MM.1S (cell line): ENCODE measurements around the gene LRFN2.

Experiments used
- DNase-seq: peaks from one replicate; pipeline ENCODE4 v3.0.0-alpha.2; 2015
- H2AFZ ChIP-seq: fragments of 300-600 bp; sonication (generic); 2 replicates; pipeline ENCODE4 v1.6.0; 2016; ENCODE audit warnings: antibody characterized with exemption, low read length
- H3F3A ChIP-seq: fragments of 300-600 bp; sonication (generic); 2 replicates; pipeline ENCODE4 v1.6.1; 2016; ENCODE audit warnings: mild to moderate bottlenecking, antibody characterized with exemption, low read length, moderate library complexity, mixed read lengths; ENCODE audit not compliant: insufficient read depth
- H3K27ac ChIP-seq: fragments of 300-600 bp; sonication (generic); 2 replicates; pipeline ENCODE4 v1.5.1; 2016; ENCODE audit warnings: mild to moderate bottlenecking, low read length
- H3K27me3 ChIP-seq: fragments of 300-600 bp; sonication (generic); replicated peaks from 2 replicates; pipeline ENCODE4 v1.6.0; 2016; ENCODE audit warnings: low read length; ENCODE audit not compliant: insufficient read depth
- H3K36me3 ChIP-seq: fragments of 300-600 bp; sonication (generic); replicated peaks from 2 replicates; pipeline ENCODE4 v1.6.1; 2016; ENCODE audit warnings: mild to moderate bottlenecking, low read length, mixed read lengths; ENCODE audit not compliant: insufficient read depth
- H3K4me1 ChIP-seq: fragments of 300-600 bp; sonication (generic); 2 replicates; pipeline ENCODE4 v1.6.1; 2016; ENCODE audit warnings: low read length, mixed read lengths
- H3K4me2 ChIP-seq: fragments of 300-600 bp; sonication (generic); 2 replicates; pipeline ENCODE4 v1.6.0; 2016; ENCODE audit warnings: low read depth, low read length
- H3K4me3 ChIP-seq: fragments of 300-600 bp; sonication (generic); 2 replicates; pipeline ENCODE4 v1.5.1; 2016; ENCODE audit warnings: low read length, mixed read lengths
- H3K79me2 ChIP-seq: fragments of 300-600 bp; sonication (generic); 2 replicates; pipeline ENCODE4 v1.6.1; 2016; ENCODE audit warnings: mixed run types, low read length, mixed read lengths
- H3K9ac ChIP-seq: fragments of 300-600 bp; sonication (generic); 2 replicates; pipeline ENCODE4 v1.6.1; 2016; ENCODE audit warnings: low read length, mixed read lengths
- H3K9me2 ChIP-seq: fragments of 300-600 bp; sonication (generic); replicated peaks from 2 replicates; pipeline ENCODE4 v1.6.1; 2016; ENCODE audit warnings: mild to moderate bottlenecking, low read length, mixed read lengths; ENCODE audit not compliant: insufficient read depth
- H3K9me3 ChIP-seq: fragments of 300-600 bp; sonication (generic); replicated peaks from 2 replicates; pipeline ENCODE4 v1.6.1; 2016; ENCODE audit warnings: mild to moderate bottlenecking, low read length, mixed read lengths; ENCODE audit not compliant: insufficient read depth
- H4K20me1 ChIP-seq: fragments of 300-600 bp; sonication (generic); 2 replicates; pipeline ENCODE4 v1.6.1; 2016; ENCODE audit warnings: mild to moderate bottlenecking, low read length, moderate library complexity, mixed read lengths; ENCODE audit not compliant: insufficient read depth
- EZH2 ChIP-seq: fragments of 300-600 bp; sonication (generic); optimal IDR thresholded peaks from 2 replicates; pipeline ENCODE3; 2017; ENCODE audit warnings: low read depth, mild to moderate bottlenecking, antibody characterized with exemption, low read length, mixed read lengths
- EZH2phosphoT487 ChIP-seq: fragments of 300-600 bp; sonication (generic); IDR thresholded peaks from 2 replicates; pipeline ENCODE4 v1.6.1; 2018; ENCODE audit warnings: antibody characterized with exemption, low read length
- TF ChIP-seq, protein P1 (sequence below): fragments of 300-600 bp; sonication (generic); IDR thresholded peaks from 2 replicates; pipeline ENCODE4 v1.5.1; 2016; ENCODE audit warnings: antibody characterized with exemption, low read length, mixed read lengths

Gene LRFN2

GRCh38 chr6:40410821-40411220, 176.3 kb downstream of the LRFN2 start:
- no peaks in the 10 kb centered on the region for H3K36me3 ChIP-seq
- DNase-seq = no peak
- H3K4me2 ChIP-seq = no peak overlapping the region

DNA sequence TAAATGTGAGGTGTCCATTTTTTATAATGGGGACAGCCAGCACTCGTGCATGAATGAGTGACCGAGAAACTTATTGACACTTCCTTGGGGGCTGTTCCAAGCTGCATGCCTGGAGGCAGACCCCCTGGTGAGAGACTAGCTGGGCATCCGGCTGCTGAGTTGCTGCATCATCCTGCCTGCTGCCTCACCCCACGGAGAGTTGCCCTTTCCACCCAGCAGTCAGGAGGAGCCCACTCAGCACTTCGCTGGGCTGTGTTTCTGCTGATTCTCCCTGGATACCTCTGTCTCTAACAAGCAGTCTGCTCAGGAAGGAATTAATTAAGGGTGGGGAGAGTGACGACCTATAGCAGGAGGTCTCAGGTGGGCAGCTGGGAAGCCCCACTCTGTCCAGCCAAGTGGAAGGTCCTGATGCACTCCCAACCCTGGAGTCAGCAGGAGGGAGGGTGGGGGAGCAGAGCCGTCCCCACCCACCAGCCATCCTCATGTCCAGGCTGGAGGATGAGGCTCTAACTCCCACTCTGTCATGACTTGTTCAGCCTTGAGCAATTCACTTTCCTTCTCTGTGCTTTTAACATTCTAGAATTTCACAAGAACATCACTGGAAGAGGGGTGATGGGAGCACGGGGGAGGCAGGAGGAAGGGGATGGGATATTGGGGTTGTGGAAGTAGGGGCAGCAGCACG, 177.3 kb downstream of the LRFN2 start:
- Histone ChIP-seq H3K27ac (no peak overlapping the region), H3K9ac (no peak overlapping the region), H3K4me1 (no peaks in the 10 kb centered on the region), H4K20me1 (no peaks in the 10 kb centered on the region), H3K36me3 (no peaks in the 10 kb centered on the region), H3K9me3 (no peaks in the 10 kb centered on the region), H3K79me2 (no peaks in the 10 kb centered on the region), H2AFZ (no peak overlapping the region), H3K4me3 (no peak overlapping the region), H3F3A (no peaks in the 10 kb centered on the region), H3K27me3 (no peaks in the 10 kb centered on the region), H3K4me2 (no peak overlapping the region), H3K9me2 (no peaks in the 10 kb centered on the region)
- no peak for DNase-seq
- TF ChIP-seq EZH2 = no peak
- no peak for TF ChIP-seq EZH2phosphoT487
- TF ChIP-seq, protein P1, sequence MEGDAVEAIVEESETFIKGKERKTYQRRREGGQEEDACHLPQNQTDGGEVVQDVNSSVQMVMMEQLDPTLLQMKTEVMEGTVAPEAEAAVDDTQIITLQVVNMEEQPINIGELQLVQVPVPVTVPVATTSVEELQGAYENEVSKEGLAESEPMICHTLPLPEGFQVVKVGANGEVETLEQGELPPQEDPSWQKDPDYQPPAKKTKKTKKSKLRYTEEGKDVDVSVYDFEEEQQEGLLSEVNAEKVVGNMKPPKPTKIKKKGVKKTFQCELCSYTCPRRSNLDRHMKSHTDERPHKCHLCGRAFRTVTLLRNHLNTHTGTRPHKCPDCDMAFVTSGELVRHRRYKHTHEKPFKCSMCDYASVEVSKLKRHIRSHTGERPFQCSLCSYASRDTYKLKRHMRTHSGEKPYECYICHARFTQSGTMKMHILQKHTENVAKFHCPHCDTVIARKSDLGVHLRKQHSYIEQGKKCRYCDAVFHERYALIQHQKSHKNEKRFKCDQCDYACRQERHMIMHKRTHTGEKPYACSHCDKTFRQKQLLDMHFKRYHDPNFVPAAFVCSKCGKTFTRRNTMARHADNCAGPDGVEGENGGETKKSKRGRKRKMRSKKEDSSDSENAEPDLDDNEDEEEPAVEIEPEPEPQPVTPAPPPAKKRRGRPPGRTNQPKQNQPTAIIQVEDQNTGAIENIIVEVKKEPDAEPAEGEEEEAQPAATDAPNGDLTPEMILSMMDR = no peak

More at GRCh38 chr6:40410821-40411220, 176.3 kb downstream of the LRFN2 start:
- no peaks in the 10 kb centered on the region for H4K20me1 ChIP-seq
- H3K9me2 ChIP-seq = no peaks in the 10 kb centered on the region
- TF ChIP-seq, protein P1 = no peak
- TF ChIP-seq EZH2 (no peak), EZH2phosphoT487 (no peak)
- no peaks in the 10 kb centered on the region for H3K4me1 ChIP-seq
- H3K4me3 ChIP-seq = no peak overlapping the region
- no peaks in the 10 kb centered on the region for H3F3A ChIP-seq
- no peaks in the 10 kb centered on the region for H3K27me3 ChIP-seq
- no peak overlapping the region for H3K27ac ChIP-seq
- no peak overlapping the region for H3K9ac ChIP-seq
- H3K9me3 ChIP-seq = no peaks in the 10 kb centered on the region
- H3K79me2 ChIP-seq = no peaks in the 10 kb centered on the region
- H2AFZ ChIP-seq = no peak overlapping the region

DNA sequence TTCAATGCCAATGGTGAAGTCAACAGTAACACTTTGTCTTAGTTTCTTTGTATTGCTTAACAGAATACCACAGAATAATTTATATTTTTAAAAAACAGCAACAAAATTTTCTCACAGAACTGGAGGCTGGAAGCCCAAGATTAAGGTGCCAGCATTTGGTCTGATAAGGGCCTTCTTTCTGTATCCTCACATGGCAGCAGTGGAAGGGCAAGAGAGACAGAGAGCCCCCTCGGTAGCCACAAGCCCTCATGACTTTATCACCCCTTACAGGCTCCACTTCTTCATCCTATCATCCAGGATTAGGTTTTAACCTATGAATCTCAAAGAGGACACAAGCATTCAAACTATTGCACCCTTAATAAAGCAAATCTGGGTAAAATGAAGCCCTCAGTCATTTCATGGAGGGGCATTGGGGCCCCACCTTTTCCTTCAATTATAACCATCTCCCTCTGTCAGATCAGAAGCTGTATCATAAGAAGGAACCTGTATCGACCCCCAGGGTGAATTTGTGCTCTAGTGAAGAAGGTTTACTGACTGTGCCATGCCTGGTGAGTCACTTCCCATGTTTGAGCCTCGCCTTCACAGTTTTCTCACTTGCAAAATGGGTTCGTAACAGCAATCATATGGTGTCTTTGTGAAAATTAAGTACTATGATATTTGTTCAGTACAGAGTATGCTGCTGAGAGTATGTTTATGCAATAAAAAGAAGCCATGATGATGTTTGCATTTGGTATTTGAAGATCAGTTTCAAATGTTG, 178.2 kb downstream of the LRFN2 start:
- H3K27me3 ChIP-seq = no peaks in the 10 kb centered on the region
- no peak overlapping the region for H3K4me3 ChIP-seq
- DNase-seq = no peak
- H3K79me2 ChIP-seq = no peaks in the 10 kb centered on the region
- no peaks in the 10 kb centered on the region for H3F3A ChIP-seq
- TF ChIP-seq EZH2phosphoT487 (no peak), EZH2 (no peak)
- no peak overlapping the region for H3K4me2 ChIP-seq
- H3K9ac ChIP-seq = no peak overlapping the region
- no peaks in the 10 kb centered on the region for H3K36me3 ChIP-seq
- no peaks in the 10 kb centered on the region for H4K20me1 ChIP-seq
- H3K4me1 ChIP-seq = no peaks in the 10 kb centered on the region
- no peaks in the 10 kb centered on the region for H3K9me3 ChIP-seq
- no peaks in the 10 kb centered on the region for H3K9me2 ChIP-seq
- H3K27ac ChIP-seq = no peak overlapping the region
- H2AFZ ChIP-seq = no peak overlapping the region
